K562 (cell line): ENCODE data around the gene PLXNA3. TPM values are rescaled to one million over a fixed set of nuclear protein-coding genes. Genes with fewer than 3 reads are reported as not detected.

ENCODE experiments used
- ATAC-seq: fragments of 200-7000 bp; cut with Tn5 transposase; 3 replicates; pipeline ENCODE4 v1.9.1; 2020; ENCODE audit warnings: moderate library complexity
- BruUV-seq: library from RNA; stranded (reverse); fragments of 400-500 nt; replicated peaks from 2 replicates; lab custom pipeline; 2021; lab: Mats Ljungman, UMichigan
- CTCF ChIA-PET: fragments of 300-600 bp; formaldehyde crosslinking; extraction: SDS; loops from one replicate; lab custom pipeline; 2021; ENCODE audit warnings: low intra/inter-chr PET ratio; lab: Yijun Ruan, JAX
- POLR2A ChIA-PET: fragments of 300-600, 350-650 bp; sonication (Branson Sonifier 250); formaldehyde crosslinking; extraction: SDS; loops from one replicate; lab custom pipeline; 2021; ENCODE audit warnings: antibody characterized with exemption, inconsistent platforms; lab: Yijun Ruan, JAX
- DNase-seq, 4 experiments: peaks; one replicate each; pipeline versions ENCODE4 v3.0.0 to v3.0.0-alpha.2; 2011 to 2018; ENCODE audit warnings: low spot score in 3 of 4, mixed read lengths in 3 of 4; ENCODE audit errors: extremely low read depth in 1 of 4
- FAIRE-seq: peaks from 2 replicates; lab custom pipeline; 2011; peaks lifted over from hg19 to GRCh38; lab: Jason Lieb, UNC
- H2AFZ ChIP-seq: 2 replicates; pipeline ENCODE4 v1.6.0; 2011; ENCODE audit warnings: low read depth, low read length, control low read depth, inconsistent platforms
- H3K27ac ChIP-seq: fragments of 200-600 bp; 3 replicates; pipeline ENCODE4 v1.8.0; 2011; ENCODE audit warnings: low read depth, mild to moderate bottlenecking, control low read depth, inconsistent platforms, low read length, moderate library complexity, mixed read lengths; ENCODE audit errors: extremely low read depth
- H3K27me3 ChIP-seq, 2 experiments: fragments of 300-600 bp in 1 of 2; 2 replicates in 1 of 2; 3 replicates in 1 of 2; pipeline versions ENCODE4 v1.6.0 to v1.8.0; 2011; ENCODE audit warnings: inconsistent platforms in 2 of 2, low read length in 2 of 2, mild to moderate bottlenecking in 1 of 2, mixed read lengths in 1 of 2, moderate library complexity in 1 of 2; ENCODE audit not compliant: control insufficient read depth in 2 of 2, insufficient read depth in 2 of 2
- H3K36me3 ChIP-seq: fragments of 300-600 bp; 3 replicates; pipeline ENCODE4 v1.8.0; 2011; ENCODE audit warnings: mild to moderate bottlenecking, low read length, inconsistent platforms; ENCODE audit not compliant: control insufficient read depth, insufficient read depth
- H3K4me1 ChIP-seq, 2 experiments: fragments of 200-600 bp in 1 of 2; replicated peaks in 1 of 2; 2 replicates in 1 of 2; 3 replicates in 1 of 2; pipeline versions ENCODE4 v1.5.1 to v1.8.0; 2011; ENCODE audit warnings: inconsistent platforms in 2 of 2, low read length in 2 of 2, mild to moderate bottlenecking in 1 of 2, mixed read lengths in 1 of 2, moderate library complexity in 1 of 2; ENCODE audit not compliant: control insufficient read depth in 2 of 2, insufficient read depth in 2 of 2
- H3K4me2 ChIP-seq: 2 replicates; pipeline ENCODE4 v1.6.1; 2011; ENCODE audit warnings: low read length, control low read depth, inconsistent platforms, mixed read lengths; ENCODE audit not compliant: insufficient read depth
- H3K4me3 ChIP-seq: fragments of 200-600 bp; sonication (generic), shearing (Covaris generic); 2 replicates; pipeline ENCODE4 v1.5.1; 2016; ENCODE audit warnings: control low read depth, inconsistent platforms
- H3K79me2 ChIP-seq: fragments of 200-600 bp; 3 replicates; pipeline ENCODE4 v1.8.0; 2011; ENCODE audit warnings: low read length, inconsistent platforms; ENCODE audit not compliant: control insufficient read depth, insufficient read depth
- H3K9ac ChIP-seq, 2 experiments: 2 replicates each; pipeline versions ENCODE4 v1.6.0 to v1.6.1; 2011; ENCODE audit warnings: low read depth in 2 of 2, low read length in 2 of 2, control low read depth in 1 of 2, inconsistent platforms in 1 of 2, mild to moderate bottlenecking in 1 of 2, mixed read lengths in 1 of 2; ENCODE audit not compliant: insufficient read depth in 1 of 2
- H3K9me1 ChIP-seq: one replicate; pipeline ENCODE4 v1.6.0; 2011; ENCODE audit warnings: inconsistent platforms, mild to moderate bottlenecking, low read length, moderate library complexity; ENCODE audit not compliant: control insufficient read depth, insufficient read depth
- H3K9me3 ChIP-seq: replicated peaks from 2 replicates; pipeline ENCODE4 v1.5.1; 2011; ENCODE audit warnings: low read depth, low read length, inconsistent platforms; ENCODE audit not compliant: control insufficient read depth, insufficient read depth
- H4K20me1 ChIP-seq: replicated peaks from 2 replicates; pipeline ENCODE4 v1.6.1; 2011; ENCODE audit warnings: low read length, inconsistent platforms, mixed read lengths; ENCODE audit not compliant: control insufficient read depth, insufficient read depth
- CREM ChIP-seq: IDR thresholded peaks from 2 replicates; pipeline ENCODE4 v1.6.1; 2014; ENCODE audit warnings: antibody characterized with exemption, low read depth
- RBM15 ChIP-seq: fragments of 200-400 bp; formaldehyde crosslinking; IDR thresholded peaks from 2 replicates; pipeline ENCODE4 v1.6.1; 2018; ENCODE audit warnings: mild to moderate bottlenecking, low read length, moderate library complexity; ENCODE audit not compliant: insufficient read depth
- STAG1 ChIP-seq: sonication (generic); formaldehyde crosslinking; IDR thresholded peaks from 2 replicates; pipeline ENCODE4 v1.5.0; 2020; ENCODE audit warnings: missing genetic modification reagents, borderline replicate concordance
- TEAD2 ChIP-seq: fragments of 450-650 bp; IDR thresholded peaks from 2 replicates; pipeline ENCODE4 v1.6.1; 2016; ENCODE audit warnings: missing genetic modification characterization, control low read depth, missing compliant biosample characterization
- ZBTB7A ChIP-seq: IDR thresholded peaks from 2 replicates; pipeline ENCODE4 v1.6.1; 2011; ENCODE audit warnings: low read depth, mild to moderate bottlenecking, low read length, moderate library complexity, borderline replicate concordance; ENCODE audit not compliant: control insufficient read depth
- ZNF12 ChIP-seq: sonication (generic); formaldehyde crosslinking; IDR thresholded peaks from 2 replicates; pipeline ENCODE4 v1.4.0; 2020; ENCODE audit warnings: mild to moderate bottlenecking, missing genetic modification reagents
- WGBS: fragments of 100-300 bp; shearing (Covaris generic); methylation state at CpG from one replicate; pipeline ENCODE4 v1.1.6; 2016; ENCODE audit warnings: low coverage, mixed read lengths; ENCODE audit not compliant: insufficient coverage; ENCODE audit errors: missing lambda C conversion rate; 5-methylcytosine and 5-hydroxymethylcytosine counted together
- in situ Hi-C: fragments of 300-500 bp; cut with MboI; formaldehyde crosslinking; loops from 4 replicates; pipeline ENCODE4 v1.15.0; 2018; ENCODE audit warnings: inconsistent platforms, mixed read lengths
- intact Hi-C: fragments of 100-400 bp; cut with micrococcal nuclease; formaldehyde crosslinking; loops from 2 replicates; pipeline ENCODE4 v1.14.2; 2022
- polyA plus RNA-seq, 8 experiments: library from polyadenylated mRNA; depleted of rRNA in 4 of 8; stranded (reverse) in 5 of 8; unstranded in 3 of 8; fragments of >200 nt; fragmentation: Nextera tagmentation in 2 of 8; fragmentation: Illumina TruSeq in 1 of 8; extraction: Ambion mirVana in 2 of 8; extraction: Trizol in 1 of 8; gene quantifications; 2 replicates each; pipeline versions ENCODE4 v1.2.1 to v1.2.3, GENCODE V29; 2011 to 2014; ENCODE audit warnings: inconsistent platforms in 1 of 8, missing spikeins in 1 of 8
- total RNA-seq, 7 experiments: library from RNA; depleted of rRNA in 6 of 7; stranded (reverse); fragments of >200 nt in 6 of 7; fragmentation: Illumina TruSeq in 2 of 7; extraction: Trizol in 2 of 7; gene quantifications; 2 replicates each; pipeline versions ENCODE4 v1.2.1 to v1.2.3, GENCODE V29; 2011 to 2021; ENCODE audit warnings: low replicate concordance in 1 of 7
- TF ChIP-seq, protein P1 (sequence below), 2 experiments: fragments of 450-650 bp in 1 of 2; sonication (generic) in 1 of 2; formaldehyde crosslinking in 1 of 2; IDR thresholded peaks in 1 of 2; conservative IDR thresholded peaks in 1 of 2; 2 replicates each; pipeline versions ENCODE4 v1.6.1 to v1.8.1; 2016 to 2023; ENCODE audit warnings: mild to moderate bottlenecking in 2 of 2, moderate library complexity in 2 of 2, inconsistent platforms in 1 of 2, missing genetic modification reagents in 1 of 2
- TF ChIP-seq, protein P2 (sequence below): fragments of 250-450 bp; sonication (Bioruptor Pico); IDR thresholded peaks from 2 replicates; pipeline ENCODE4 v1.8.0; 2022; ENCODE audit warnings: moderate library complexity, mild to moderate bottlenecking, inconsistent platforms
- TF ChIP-seq, protein P3 (sequence below): fragments of 450-650 bp; IDR thresholded peaks from 2 replicates; pipeline ENCODE4 v1.6.1; 2016
- TF ChIP-seq, protein P4 (sequence below), 2 experiments: IDR thresholded peaks in 1 of 2; conservative IDR thresholded peaks in 1 of 2; 2 replicates each; pipeline ENCODE4 v1.6.1; 2016; ENCODE audit warnings: low read depth in 2 of 2, mild to moderate bottlenecking in 1 of 2, missing compliant biosample characterization in 1 of 2, missing genetic modification characterization in 1 of 2, moderate library complexity in 1 of 2
- TF ChIP-seq, protein P5 (sequence below): fragments of 200-800 bp; sonication (Bioruptor generic); IDR thresholded peaks from 2 replicates; pipeline ENCODE4 v1.6.1; 2017; ENCODE audit warnings: missing genetic modification characterization, missing compliant biosample characterization

Gene PLXNA3
- total and polyA plus RNA-seq, 9 of the 15 experiments (the other 6 are each of a cell fraction or from before 2014, with no cell fraction given) = 0.32 to 47.8 (median 7.5) TPM

DNA sequence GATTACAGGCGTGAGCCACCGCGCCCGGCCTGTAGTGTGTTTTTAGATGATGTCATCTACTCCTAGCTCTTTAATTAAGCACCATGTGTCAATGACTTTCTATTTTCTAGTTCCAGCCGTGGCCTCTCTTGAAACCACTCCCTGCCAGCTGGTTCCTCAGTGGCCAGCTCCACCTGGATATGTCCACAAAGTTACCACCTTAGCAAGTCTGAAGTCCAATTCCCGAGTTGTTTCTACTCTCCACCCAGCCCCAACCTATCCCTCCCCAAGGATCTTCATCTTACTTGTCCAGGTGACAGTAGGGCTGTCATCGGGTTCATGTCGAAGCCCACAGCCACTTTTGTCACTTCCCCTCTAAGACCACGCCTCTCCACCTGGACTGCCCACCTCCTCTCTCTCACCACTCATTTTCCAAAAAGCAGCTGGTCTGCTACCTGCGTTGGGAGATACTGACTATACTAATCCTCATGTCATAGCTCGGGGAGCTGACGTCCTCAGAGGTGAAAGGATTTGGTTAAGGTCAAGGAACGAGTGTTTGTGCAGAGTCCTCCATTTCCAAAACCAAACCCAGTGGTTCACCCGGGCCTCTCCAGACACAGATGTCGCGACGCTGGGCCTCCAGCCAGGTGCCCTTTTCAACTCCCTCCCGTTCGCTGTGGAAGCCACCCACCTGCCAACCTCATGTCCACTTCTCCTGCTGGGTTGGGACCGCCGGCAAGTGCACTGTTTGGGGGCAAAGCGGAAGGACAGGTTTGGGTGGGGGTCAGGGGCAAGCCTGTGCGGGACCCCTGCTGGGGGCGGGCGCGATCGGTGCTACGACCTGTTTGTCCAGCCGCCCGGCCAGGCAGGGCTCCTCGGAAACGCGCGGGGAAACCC is 57.2 kb downstream of the PLXNA3 start:
- H3K36me3 ChIP-seq = peaks cover 19% of the 10 kb centered on the region; the same call in 2 of the 3 replicates
- no peaks in the 10 kb centered on the region for H3K9me3 ChIP-seq
- peak overlapping the region; percentile 76 for H2AFZ ChIP-seq
- ATAC-seq (peak; percentile 33), FAIRE-seq (peak; percentile 6), DNase-seq (peak in 1 of 4 experiments; percentile 65)
- ChIA-PET CTCF (no interaction called here), POLR2A (interaction anchor here (0.9 to 1.3 kb wide), 4 partner anchors 10 to 33 kb away, joined by 3 read pairs; partner anchors contain the start of gene SLC10A3)
- no peaks in the 10 kb centered on the region for H3K9me1 ChIP-seq
- no peaks in the 10 kb centered on the region; the same call in 1 of the 2 replicates for H4K20me1 ChIP-seq
- H3K4me2 ChIP-seq = peak overlapping the region; percentile 95
- TSS peak; percentile 65 for BruUV-seq
- peak overlapping the region; percentile 94 for H3K27ac ChIP-seq
- no peaks in the 10 kb centered on the region for H3K27me3 ChIP-seq
- peaks cover 25% of the 10 kb centered on the region for H3K79me2 ChIP-seq
- intact Hi-C loops (loop anchor here (5.0 kb wide), 1 partner anchor 33 kb away; no protein-coding TSS in a partner anchor), in situ Hi-C loops (no loop called here)
- peak overlapping the region; percentile 89 to 98 for H3K9ac ChIP-seq
- 11% methylated on average over 26 of the region's 34 CpGs for WGBS
- peak overlapping the region; percentile 89 for H3K4me3 ChIP-seq
- H3K4me1 ChIP-seq = peaks cover 19 to 41% of the 10 kb centered on the region in 2 experiments; a peak in 4 of 5 replicates
- TF ChIP-seq ZNF12 (CRISPR knock-in tag) = 0 out of 2 replicates have a peak, but pooled peaks have one; percentile 65
- TF ChIP-seq CREM = peak; percentile 48; the same call in 1 of the 2 replicates
- no peak for TF ChIP-seq STAG1
- TF ChIP-seq, protein P1, sequence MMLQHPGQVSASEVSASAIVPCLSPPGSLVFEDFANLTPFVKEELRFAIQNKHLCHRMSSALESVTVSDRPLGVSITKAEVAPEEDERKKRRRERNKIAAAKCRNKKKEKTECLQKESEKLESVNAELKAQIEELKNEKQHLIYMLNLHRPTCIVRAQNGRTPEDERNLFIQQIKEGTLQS (IDR thresholded peaks at IDR 0.05) = peak; percentile 71
- TF ChIP-seq, protein P1 (CRISPR knock-in tag; conservative IDR thresholded peaks at IDR 0.05) = no peak
- TF ChIP-seq, protein P2, sequence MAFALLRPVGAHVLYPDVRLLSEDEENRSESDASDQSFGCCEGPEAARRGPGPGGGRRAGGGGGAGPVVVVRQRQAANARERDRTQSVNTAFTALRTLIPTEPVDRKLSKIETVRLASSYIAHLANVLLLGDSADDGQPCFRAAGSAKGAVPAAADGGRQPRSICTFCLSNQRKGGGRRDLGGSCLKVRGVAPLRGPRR (CRISPR knock-in tag) = no peak
- TF ChIP-seq, protein P3, sequence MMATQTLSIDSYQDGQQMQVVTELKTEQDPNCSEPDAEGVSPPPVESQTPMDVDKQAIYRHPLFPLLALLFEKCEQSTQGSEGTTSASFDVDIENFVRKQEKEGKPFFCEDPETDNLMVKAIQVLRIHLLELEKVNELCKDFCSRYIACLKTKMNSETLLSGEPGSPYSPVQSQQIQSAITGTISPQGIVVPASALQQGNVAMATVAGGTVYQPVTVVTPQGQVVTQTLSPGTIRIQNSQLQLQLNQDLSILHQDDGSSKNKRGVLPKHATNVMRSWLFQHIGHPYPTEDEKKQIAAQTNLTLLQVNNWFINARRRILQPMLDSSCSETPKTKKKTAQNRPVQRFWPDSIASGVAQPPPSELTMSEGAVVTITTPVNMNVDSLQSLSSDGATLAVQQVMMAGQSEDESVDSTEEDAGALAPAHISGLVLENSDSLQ = peak; percentile 56
- no peak for TF ChIP-seq RBM15
- TF ChIP-seq, protein P4, sequence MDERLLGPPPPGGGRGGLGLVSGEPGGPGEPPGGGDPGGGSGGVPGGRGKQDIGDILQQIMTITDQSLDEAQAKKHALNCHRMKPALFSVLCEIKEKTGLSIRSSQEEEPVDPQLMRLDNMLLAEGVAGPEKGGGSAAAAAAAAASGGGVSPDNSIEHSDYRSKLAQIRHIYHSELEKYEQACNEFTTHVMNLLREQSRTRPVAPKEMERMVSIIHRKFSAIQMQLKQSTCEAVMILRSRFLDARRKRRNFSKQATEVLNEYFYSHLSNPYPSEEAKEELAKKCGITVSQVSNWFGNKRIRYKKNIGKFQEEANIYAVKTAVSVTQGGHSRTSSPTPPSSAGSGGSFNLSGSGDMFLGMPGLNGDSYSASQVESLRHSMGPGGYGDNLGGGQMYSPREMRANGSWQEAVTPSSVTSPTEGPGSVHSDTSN (CRISPR knock-in tag; IDR thresholded peaks at IDR 0.05; ENCODE audit: low read depth) = no peak
- TF ChIP-seq, protein P4 (tag; conservative IDR thresholded peaks at IDR 0.05; ENCODE audit: low read depth) = peak; percentile 53
- peak; percentile 52; the same call in 1 of the 2 replicates for TF ChIP-seq ZBTB7A
- no peak for TF ChIP-seq TEAD2 (tag)
- TF ChIP-seq, protein P5, sequence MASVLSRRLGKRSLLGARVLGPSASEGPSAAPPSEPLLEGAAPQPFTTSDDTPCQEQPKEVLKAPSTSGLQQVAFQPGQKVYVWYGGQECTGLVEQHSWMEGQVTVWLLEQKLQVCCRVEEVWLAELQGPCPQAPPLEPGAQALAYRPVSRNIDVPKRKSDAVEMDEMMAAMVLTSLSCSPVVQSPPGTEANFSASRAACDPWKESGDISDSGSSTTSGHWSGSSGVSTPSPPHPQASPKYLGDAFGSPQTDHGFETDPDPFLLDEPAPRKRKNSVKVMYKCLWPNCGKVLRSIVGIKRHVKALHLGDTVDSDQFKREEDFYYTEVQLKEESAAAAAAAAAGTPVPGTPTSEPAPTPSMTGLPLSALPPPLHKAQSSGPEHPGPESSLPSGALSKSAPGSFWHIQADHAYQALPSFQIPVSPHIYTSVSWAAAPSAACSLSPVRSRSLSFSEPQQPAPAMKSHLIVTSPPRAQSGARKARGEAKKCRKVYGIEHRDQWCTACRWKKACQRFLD = 0 out of 2 replicates have a peak, but pooled peaks have one; percentile 16
